Dendritic cell treated with granulocyte-macrophage colony-stimulating factor and Interleukin-4, amounts not matched to agents 40 ng/mL and 50 ng/mL, for 4 days (primary cell): ENCODE data around the gene KLF14.
"Not testable (repeated sequence)": the region's sequence is repeated elsewhere in the genome, so short reads cannot be mapped to it uniquely, and the experiment has no call there.

Source experiments
- H3K27ac Mint-ChIP-seq: one replicate; pipeline ENCODE4 v1.8.0; 2022; ENCODE audit warnings: mild to moderate bottlenecking, mixed read lengths
- H3K27me3 Mint-ChIP-seq: one replicate; pipeline ENCODE4 v1.8.0; 2022; ENCODE audit warnings: mild to moderate bottlenecking, mixed read lengths
- H3K36me3 Mint-ChIP-seq: one replicate; pipeline ENCODE4 v1.8.0; 2022; ENCODE audit warnings: low read depth, mixed read lengths
- H3K4me1 Mint-ChIP-seq: one replicate; pipeline ENCODE4 v1.8.0; 2022; ENCODE audit warnings: low read depth, mixed read lengths
- H3K4me3 Mint-ChIP-seq: one replicate; pipeline ENCODE4 v1.8.0; 2022; ENCODE audit warnings: mild to moderate bottlenecking, moderate library complexity, mixed read lengths
- H3K9me3 Mint-ChIP-seq: one replicate; pipeline ENCODE4 v1.8.0; 2022; ENCODE audit warnings: mixed read lengths
- intact Hi-C: fragments of 100-400 bp; cut with micrococcal nuclease; formaldehyde crosslinking; loops from one replicate; pipeline ENCODE4 v1.15.0; 2022

Gene KLF14

GRCh38 chr7:130697820-130698219, 36.2 kb downstream of the KLF14 start:
- Mint-ChIP-seq H3K4me1 (no peaks in the 10 kb centered on the region), H3K4me3 (no peak overlapping the region), H3K36me3 (no peaks in the 10 kb centered on the region), H3K27me3 (no peaks in the 10 kb centered on the region), H3K9me3 (no peaks in the 10 kb centered on the region), H3K27ac (no peak overlapping the region)
- intact Hi-C loops = loop anchor here (10.0 kb wide), 1 partner anchor 623 kb away; the partner anchor contains the start of gene KLHDC10

GRCh38 chr7:130695840-130696239, 38.2 kb downstream of the KLF14 start:
- no peaks in the 10 kb centered on the region for H3K9me3 Mint-ChIP-seq
- intact Hi-C loops = loop anchor here (2.0 to 10.0 kb wide), 2 partner anchors 453 to 621 kb away; partner anchors contain the start of gene KLHDC10
- no peaks in the 10 kb centered on the region for H3K4me1 Mint-ChIP-seq

GRCh38 chr7:130692396-130692795, 41.6 kb downstream of the KLF14 start:
- not testable (repeated sequence) for H3K4me1 Mint-ChIP-seq, H3K4me3 Mint-ChIP-seq, H3K27ac Mint-ChIP-seq, H3K27me3 Mint-ChIP-seq, H3K9me3 Mint-ChIP-seq, H3K36me3 Mint-ChIP-seq
- intact Hi-C loops = loop anchor here (10.0 kb wide), 1 partner anchor 618 kb away; the partner anchor contains the start of gene KLHDC10

More at GRCh38 chr7:130695840-130696239, 38.2 kb downstream of the KLF14 start:
- no peaks in the 10 kb centered on the region for H3K27me3 Mint-ChIP-seq
- H3K27ac Mint-ChIP-seq = no peak overlapping the region
- no peaks in the 10 kb centered on the region for H3K36me3 Mint-ChIP-seq
- no peak overlapping the region for H3K4me3 Mint-ChIP-seq

GRCh38 chr7:130689683-130690082, 44.3 kb downstream of the KLF14 start:
- Mint-ChIP-seq H3K4me3 (no peak overlapping the region), H3K4me1 (peaks cover 6% of the 10 kb centered on the region), H3K27me3 (no peaks in the 10 kb centered on the region), H3K9me3 (peaks cover 5% of the 10 kb centered on the region), H3K36me3 (no peaks in the 10 kb centered on the region), H3K27ac (no peak overlapping the region)
- intact Hi-C loops = loop anchor here (10.0 kb wide), 1 partner anchor 615 kb away; the partner anchor contains the start of gene KLHDC10

- H3K36me3 Mint-ChIP-seq = no peaks in the 10 kb centered on the region
- H3K27me3 Mint-ChIP-seq = no peaks in the 10 kb centered on the region
- peaks cover 16% of the 10 kb centered on the region for H3K4me1 Mint-ChIP-seq
- H3K4me3 Mint-ChIP-seq = no peak overlapping the region
- no peak overlapping the region for H3K27ac Mint-ChIP-seq
- intact Hi-C loops = no loop called here
- no peaks in the 10 kb centered on the region for H3K9me3 Mint-ChIP-seq
These were observed 51.0 kb downstream of the KLF14 start for GRCh38 chr7:130683026-130683425.
